Neural cell (in vitro differentiated cells): Measurements from ENCODE around the gene PDLIM5.

Source experiments
- CTCF ChIP-seq: fragments of 450-650 bp; IDR thresholded peaks from 2 replicates; pipeline ENCODE4 v1.5.1; 2014; ENCODE audit warnings: antibody characterized with exemption, mild to moderate bottlenecking, moderate library complexity; ENCODE audit not compliant: poor library complexity, severe bottlenecking
- EP300 ChIP-seq: fragments of 450-650 bp; conservative IDR thresholded peaks from 2 replicates; pipeline ENCODE4 v1.6.1; 2014; ENCODE audit warnings: antibody characterized with exemption, mild to moderate bottlenecking, moderate library complexity; ENCODE audit not compliant: poor library complexity, severe bottlenecking
- MXI1 ChIP-seq: fragments of 450-650 bp; conservative IDR thresholded peaks from 2 replicates; pipeline ENCODE4 v1.6.1; 2014; ENCODE audit warnings: antibody characterized with exemption, mild to moderate bottlenecking; ENCODE audit not compliant: poor library complexity, severe bottlenecking
- POLR2AphosphoS5 ChIP-seq: IDR thresholded peaks from 2 replicates; pipeline ENCODE4 v1.6.1; 2012
- RAD21 ChIP-seq: fragments of 450-650 bp; conservative IDR thresholded peaks from 2 replicates; pipeline ENCODE4 v1.6.1; 2014; ENCODE audit warnings: antibody characterized with exemption, mild to moderate bottlenecking, moderate library complexity
- REST ChIP-seq: IDR thresholded peaks from 2 replicates; pipeline ENCODE4 v1.6.1; 2012; ENCODE audit warnings: borderline replicate concordance
- SMC3 ChIP-seq: fragments of 450-650 bp; conservative IDR thresholded peaks from 2 replicates; pipeline ENCODE4 v1.6.1; 2014; ENCODE audit warnings: antibody characterized with exemption, mild to moderate bottlenecking, moderate library complexity; ENCODE audit not compliant: poor library complexity
- TAF1 ChIP-seq: IDR thresholded peaks from 2 replicates; pipeline ENCODE4 v1.6.1; 2012; ENCODE audit warnings: low read depth

- TF ChIP-seq EP300 (no peak), CTCF (no peak), MXI1 (no peak), REST (no peak), SMC3 (no peak), POLR2AphosphoS5 (no peak), RAD21 (no peak), TAF1 (no peak)
Measured at GRCh38 chr4:94615451-94615850, 163.7 kb downstream of the PDLIM5 start.
